ENCODE measurements around the gene RITA1. TPM values are rescaled to one million over a fixed set of nuclear protein-coding genes. Genes with fewer than 3 reads are reported as not detected.

RITA1 gene
- total and polyA plus RNA-seq, 10 of the 15 experiments (the other 5 are each of a cell fraction or from before 2014, with no cell fraction given) = 2.3 to 39.9 (median 24.8) TPM

- no peak for TF ChIP-seq NBN (IDR thresholded peaks at IDR 0.05)
- TF ChIP-seq SUZ12 (IDR thresholded peaks at IDR 0.05; ENCODE audit: unreplicated experiment) = no peak
- TF ChIP-seq KLF5 (IDR thresholded peaks at IDR 0.05; ENCODE audit: partially characterized antibody) = no peak
- no peak for TF ChIP-seq MLLT1 (IDR thresholded peaks at IDR 0.05)
- TF ChIP-seq BCL3 (IDR thresholded peaks at IDR 0.05; ENCODE audit: borderline replicate concordance, insufficient read depth, low read depth, low read length, poor library complexity, severe bottlenecking) = no peak
- TF ChIP-seq RAD21 (IDR thresholded peaks at IDR 0.05; ENCODE audit: insufficient read depth, low read depth, low read length) = no peak
- TF ChIP-seq CHD1 (IDR thresholded peaks at IDR 0.05; ENCODE audit: low read depth, low read length) = no peak
- no peak for TF ChIP-seq IKZF1 (conservative IDR thresholded peaks at IDR 0.05)
- no peak for TF ChIP-seq KAT2A (conservative IDR thresholded peaks at IDR 0.05; ENCODE audit: control insufficient read depth, low read depth, low read length)
- TF ChIP-seq SKIL (IDR thresholded peaks at IDR 0.05; ENCODE audit: low read depth, poor library complexity, severe bottlenecking) = no peak
- no peak for TF ChIP-seq RELA (IDR thresholded peaks at IDR 0.05; ENCODE audit: borderline replicate concordance, partially characterized antibody)
- TF ChIP-seq RB1 (IDR thresholded peaks at IDR 0.05; ENCODE audit: borderline replicate concordance) = no peak
- no peak for TF ChIP-seq NKRF (conservative IDR thresholded peaks at IDR 0.05)
- no peak for TF ChIP-seq ZNF622 (IDR thresholded peaks at IDR 0.05)
- no peak for TF ChIP-seq BHLHE40 (IDR thresholded peaks at IDR 0.05; ENCODE audit: borderline replicate concordance in 1 of 2, low read depth in 2 of 2, low read length in 1 of 2)
- no peak for TF ChIP-seq NR2F1 (conservative IDR thresholded peaks at IDR 0.05)
- H3K27me3 ChIP-seq (replicated peaks in 1 of 2; ENCODE audit: control insufficient read depth in 2 of 2, insufficient read depth in 2 of 2, low read length in 1 of 2) = no peaks in the 10 kb centered on the region; a peak in 2 of 4 replicates
- no peaks in the 10 kb centered on the region; the same call in 1 of the 2 replicates for H3K4me1 ChIP-seq (ENCODE audit: control insufficient read depth, insufficient read depth, low read length)
- H3K36me3 ChIP-seq (ENCODE audit: control insufficient read depth in 2 of 2, insufficient read depth in 2 of 2, low read length in 1 of 2) = no peaks in the 10 kb centered on the region
- BruUV-seq (replicated peaks) = no TSS peak
- RAD21 ChIA-PET (ENCODE audit: unreplicated experiment) = interaction anchor here (0.8 to 1.1 kb wide), 2 partner anchors 17 to 63 kb away, joined by 3 read pairs; no protein-coding TSS in a partner anchor
- POLR2A ChIA-PET = no interaction called here
- FAIRE-seq = no peak
- H3K79me2 ChIP-seq (ENCODE audit: control insufficient read depth, insufficient read depth, low read length) = no peaks in the 10 kb centered on the region
- no peaks in the 10 kb centered on the region for H3K9me3 ChIP-seq (replicated peaks; ENCODE audit: control insufficient read depth, insufficient read depth, low read length)
- in situ Hi-C loops (cut with MboI) = no loop called here
- H2AFZ ChIP-seq (ENCODE audit: control insufficient read depth, low read depth, low read length) = no peak overlapping the region
- 64% methylated on average over 6 of the region's 6 CpGs for WGBS (ENCODE audit: insufficient coverage, insufficient replicate concordance, low lambda C conversion rate, missing lambda C conversion rate)
- no peak for ATAC-seq
- H4K20me1 ChIP-seq (ENCODE audit: control insufficient read depth, insufficient read depth) = no peaks in the 10 kb centered on the region
- H3K4me3 ChIP-seq = no peak overlapping the region
- no peak overlapping the region for H3K9ac ChIP-seq (ENCODE audit: control insufficient read depth, insufficient read depth, low read length)
- CTCF ChIA-PET = interaction anchor here (0.6 to 2.2 kb wide), 6 partner anchors 10 to 91 kb away, joined by 3 to 10 read pairs (median 4); no protein-coding TSS in a partner anchor
- no peak overlapping the region for H3K4me2 ChIP-seq (ENCODE audit: control insufficient read depth, insufficient read depth)
- no peak overlapping the region for H3K27ac ChIP-seq (ENCODE audit: control insufficient read depth, insufficient read depth)
- intact Hi-C loops (cut with micrococcal nuclease; ENCODE audit: unreplicated experiment) = no loop called here
- DNase-seq (ENCODE audit: low read depth, low spot score) = no peak
- SMC1A ChIA-PET (ENCODE audit: uncharacterized antibody, unreplicated experiment) = interaction anchor here (1.7 kb wide), 1 partner anchor 16 kb away, joined by 6 read pairs; no protein-coding TSS in a partner anchor
Observed at GRCh38 chr12:113136990-113137511, 48.5 kb upstream of the RITA1 start.
